H1 (cell line): ENCODE results near the gene RASD1. TPM values are rescaled to one million over a fixed set of nuclear protein-coding genes. Genes with fewer than 3 reads are reported as not detected.

Source experiments
- CTCF ChIA-PET: fragments of 300-600 bp; sonication (Branson Sonifier 250); formaldehyde crosslinking; loops from one replicate; lab custom pipeline; 2021; ENCODE audit not compliant: partially characterized antibody; lab: Charles Lee
- POLR2A ChIA-PET: fragments of 300-600 bp; sonication (Branson Sonifier 250); formaldehyde crosslinking; loops from one replicate; lab custom pipeline; 2021; ENCODE audit warnings: inconsistent platforms; ENCODE audit not compliant: partially characterized antibody; lab: Charles Lee
- DNase-seq, 2 experiments: peaks; one replicate each; pipeline versions ENCODE4 v3.0.0 to v3.0.0-alpha.2; 2010 to 2022; ENCODE audit warnings: low spot score in 2 of 2, low read depth in 1 of 2, mixed read lengths in 1 of 2
- FAIRE-seq: peaks from 2 replicates; lab custom pipeline; 2011; peaks lifted over from hg19 to GRCh38; lab: Jason Lieb, UNC
- H2AFZ ChIP-seq: 2 replicates; pipeline ENCODE4 v1.8.1; 2012; ENCODE audit warnings: low read length, inconsistent platforms
- H2AK5ac ChIP-seq: 2 replicates; pipeline ENCODE4 v1.6.1; 2013; ENCODE audit warnings: low read depth, low read length
- H2BK120ac ChIP-seq: replicated peaks from 2 replicates; pipeline ENCODE3; 2013; ENCODE audit warnings: low read depth, low read length, inconsistent platforms
- H2BK12ac ChIP-seq: 2 replicates; pipeline ENCODE4 v1.6.1; 2013; ENCODE audit warnings: low read depth, low read length
- H2BK15ac ChIP-seq: 2 replicates; pipeline ENCODE4 v1.6.1; 2013; ENCODE audit warnings: low read length
- H2BK20ac ChIP-seq: 2 replicates; pipeline ENCODE4 v1.6.1; 2013; ENCODE audit warnings: low read length
- H2BK5ac ChIP-seq: 2 replicates; pipeline ENCODE4 v1.6.1; 2013; ENCODE audit warnings: low read depth, low read length
- H3K14ac ChIP-seq: 2 replicates; pipeline ENCODE4 v1.6.1; 2013; ENCODE audit warnings: inconsistent platforms; ENCODE audit not compliant: insufficient read length
- H3K18ac ChIP-seq: 2 replicates; pipeline ENCODE4 v1.6.1; 2013; ENCODE audit warnings: low read length; ENCODE audit errors: extremely low read depth
- H3K23ac ChIP-seq: 2 replicates; pipeline ENCODE4 v1.6.1; 2013; ENCODE audit warnings: inconsistent platforms; ENCODE audit not compliant: insufficient read length
- H3K23me2 ChIP-seq: 2 replicates; pipeline ENCODE4 v1.6.1; 2013; ENCODE audit warnings: low read depth, low read length
- H3K27ac ChIP-seq: 2 replicates; pipeline ENCODE4 v1.6.1; 2011; ENCODE audit warnings: low read depth, low read length, inconsistent platforms
- H3K27me3 ChIP-seq, 4 experiments: replicated peaks in 1 of 4; 1 replicate in 1 of 4; 2 replicates in 3 of 4; pipeline versions ENCODE4 v1.6.1 to v1.8.1; 2011 to 2013; ENCODE audit warnings: low read length in 3 of 4, mild to moderate bottlenecking in 3 of 4, inconsistent platforms in 2 of 4, mixed read lengths in 2 of 4, moderate library complexity in 1 of 4; ENCODE audit not compliant: control insufficient read depth in 3 of 4, insufficient read depth in 3 of 4; ENCODE audit errors: extremely low read depth in 1 of 4
- H3K36me3 ChIP-seq, 4 experiments: 2 replicates each; pipeline versions ENCODE4 v1.6.1 to v1.8.1; 2011 to 2013; ENCODE audit warnings: mild to moderate bottlenecking in 4 of 4, low read length in 3 of 4, moderate library complexity in 2 of 4, control low read depth in 1 of 4, inconsistent platforms in 1 of 4; ENCODE audit not compliant: insufficient read depth in 4 of 4, control insufficient read depth in 2 of 4
- H3K4ac ChIP-seq: replicated peaks from 2 replicates; pipeline ENCODE3; 2013; ENCODE audit warnings: low read length, low read depth, mixed read lengths, inconsistent platforms; ENCODE audit not compliant: insufficient read length
- H3K4me1 ChIP-seq, 4 experiments: replicated peaks in 1 of 4; 1 replicate in 1 of 4; 2 replicates in 3 of 4; pipeline versions ENCODE4 v1.6.1 to v1.8.1; 2011 to 2013; ENCODE audit warnings: low read length in 3 of 4, inconsistent platforms in 2 of 4, mixed read lengths in 1 of 4; ENCODE audit not compliant: insufficient read depth in 4 of 4, control insufficient read depth in 3 of 4
- H3K4me2 ChIP-seq, 2 experiments: 2 replicates each; pipeline versions ENCODE4 v1.6.1 to v1.8.1; 2011 to 2013; ENCODE audit warnings: low read depth in 2 of 2, low read length in 2 of 2, control low read depth in 1 of 2, inconsistent platforms in 1 of 2, mild to moderate bottlenecking in 1 of 2; ENCODE audit not compliant: insufficient read depth in 1 of 2
- H3K4me3 ChIP-seq, 4 experiments: fragments of 200-600, 300-600 bp in 1 of 4; sonication (generic), shearing (Covaris generic), sonication (Bioruptor Twin) in 1 of 4; 2 replicates each; pipeline versions ENCODE4 v1.5.1 to v1.8.1; 2011 to 2016; ENCODE audit warnings: low read length in 4 of 4, low read depth in 3 of 4, control low read depth in 2 of 4, inconsistent platforms in 2 of 4, mild to moderate bottlenecking in 2 of 4, mixed read lengths in 1 of 4, moderate library complexity in 1 of 4; ENCODE audit not compliant: insufficient read depth in 2 of 4; ENCODE audit errors: extremely low read depth in 1 of 4
- H3K56ac ChIP-seq: replicated peaks from 2 replicates; pipeline ENCODE3; 2013; ENCODE audit warnings: low read depth, mild to moderate bottlenecking, mixed read lengths, low read length, inconsistent platforms; ENCODE audit not compliant: insufficient read length
- H3K79me1 ChIP-seq: 2 replicates; pipeline ENCODE4 v1.6.1; 2013; ENCODE audit warnings: low read depth, low read length, control low read depth
- H3K79me2 ChIP-seq, 2 experiments: 2 replicates each; pipeline versions ENCODE4 v1.6.1 to v1.8.1; 2012 to 2013; ENCODE audit warnings: low read length in 2 of 2, mild to moderate bottlenecking in 2 of 2, inconsistent platforms in 1 of 2; ENCODE audit not compliant: insufficient read depth in 2 of 2, control insufficient read depth in 1 of 2
- H3K9ac ChIP-seq, 4 experiments: replicated peaks in 1 of 4; 1 replicate in 1 of 4; 2 replicates in 3 of 4; pipeline versions ENCODE4 v1.6.1 to v1.8.1; 2011 to 2013; ENCODE audit warnings: low read depth in 3 of 4, low read length in 3 of 4, control low read depth in 2 of 4, mild to moderate bottlenecking in 2 of 4, moderate library complexity in 2 of 4, inconsistent platforms in 1 of 4; ENCODE audit errors: extremely low read depth in 1 of 4
- H3K9me3 ChIP-seq, 2 experiments: 2 replicates each; pipeline versions ENCODE4 v1.6.1 to v1.8.1; 2012 to 2013; ENCODE audit warnings: mild to moderate bottlenecking in 2 of 2, moderate library complexity in 2 of 2, control low read depth in 1 of 2, inconsistent platforms in 1 of 2, low read depth in 1 of 2, low read length in 1 of 2, mixed read lengths in 1 of 2; ENCODE audit not compliant: insufficient read depth in 2 of 2
- H4K20me1 ChIP-seq, 2 experiments: replicated peaks in 1 of 2; 2 replicates each; pipeline versions ENCODE3 to v1.8.1; 2011 to 2013; ENCODE audit warnings: inconsistent platforms in 2 of 2, low read length in 2 of 2, mild to moderate bottlenecking in 1 of 2; ENCODE audit not compliant: insufficient read depth in 2 of 2, control insufficient read depth in 1 of 2
- H4K5ac ChIP-seq: 2 replicates; pipeline ENCODE4 v1.6.1; 2013; ENCODE audit warnings: low read length, low read depth, mixed read lengths, inconsistent platforms; ENCODE audit not compliant: insufficient read length
- H4K8ac ChIP-seq: 2 replicates; pipeline ENCODE4 v1.8.0; 2013; ENCODE audit warnings: mild to moderate bottlenecking, moderate library complexity, low read length, inconsistent platforms; ENCODE audit not compliant: insufficient read depth; ENCODE audit errors: extremely low read depth
- H4K91ac ChIP-seq: replicated peaks from 2 replicates; pipeline ENCODE3; 2013; ENCODE audit warnings: low read length, mixed read lengths, inconsistent platforms; ENCODE audit not compliant: insufficient read length
- BACH1 ChIP-seq: IDR thresholded peaks from 2 replicates; pipeline ENCODE4 v1.6.1; 2012; ENCODE audit warnings: low read length, improper control_type of control experiment
- CTCF ChIP-seq, 3 experiments: IDR thresholded peaks; 1 replicate in 2 of 3; 2 replicates in 1 of 3; pipeline versions ENCODE4 v1.5.1 to v1.6.1; 2011; ENCODE audit warnings: low read length in 3 of 3, mild to moderate bottlenecking in 3 of 3, inconsistent platforms in 2 of 3, low read depth in 1 of 3, moderate library complexity in 1 of 3; ENCODE audit not compliant: insufficient read depth in 1 of 3; ENCODE audit errors: control extremely low read depth in 1 of 3
- WGBS, 2 experiments: shearing (Covaris generic) in 1 of 2; methylation state at CpG; one replicate each; pipeline versions ENCODE4 v1.1.6 to v1.1.7; 2013 to 2015; ENCODE audit warnings: low lambda C conversion rate in 2 of 2, mixed read lengths in 2 of 2, inconsistent platforms in 1 of 2, low coverage in 1 of 2, missing lambda C conversion rate in 1 of 2; ENCODE audit not compliant: insufficient replicate concordance in 2 of 2, insufficient coverage in 1 of 2, insufficient read length in 1 of 2; ENCODE audit errors: extremely low coverage in 1 of 2, missing lambda C conversion rate in 1 of 2; 5-methylcytosine and 5-hydroxymethylcytosine counted together
- polyA plus RNA-seq, 7 experiments: library from polyadenylated mRNA; depleted of rRNA in 3 of 7; stranded (reverse) in 5 of 7; unstranded in 2 of 7; fragments of >200 nt in 5 of 7; fragments of 200-250 nt in 2 of 7; gene quantifications; 1 replicate in 5 of 7; 2 replicates in 1 of 7; 4 replicates in 1 of 7; pipeline versions ENCODE4 v1.2.1 to v1.2.3, GENCODE V29; 2011 to 2013; ENCODE audit warnings: missing spikeins in 2 of 7, mixed read lengths in 2 of 7
- total RNA-seq: library from RNA; stranded (reverse); fragmentation: NEBNext Ultra II Directional; extraction: Animal tissue kit (Norgen Biotek cat#: 25700); gene quantifications from 2 replicates; pipeline ENCODE4 v1.2.1, GENCODE V29; 2021

The RASD1 gene
- total and polyA plus RNA-seq, 2 of the 8 experiments (the other 6 are each of a cell fraction or from before 2014, with no cell fraction given) = 2.3 to 2.6 TPM

DNA sequence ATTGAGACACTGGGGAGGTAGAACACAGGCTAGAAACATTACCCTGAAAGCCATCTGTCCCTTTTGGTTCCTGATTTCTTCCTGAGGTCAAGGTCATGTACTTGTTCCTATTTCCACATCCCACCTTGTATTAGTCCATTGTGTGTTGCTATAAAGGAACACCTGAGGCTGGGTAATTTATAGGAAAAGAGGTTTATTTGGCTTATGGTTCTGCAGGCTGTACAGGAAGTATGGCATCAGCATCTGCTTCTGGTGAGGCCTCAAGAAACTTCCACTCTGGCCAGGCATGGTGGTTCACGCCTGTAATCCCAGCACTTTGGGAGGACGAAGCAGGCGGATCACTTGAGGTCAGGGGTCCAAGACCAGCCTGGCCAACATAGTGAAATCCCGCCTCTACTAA, 26.8 kb downstream of the RASD1 start:
- no peak overlapping the region for H2AFZ ChIP-seq
- DNase-seq (no peak), FAIRE-seq (no peak)
- no peaks in the 10 kb centered on the region for H4K20me1 ChIP-seq
- ChIA-PET POLR2A (no interaction called here), CTCF (interaction anchor here (0.8 to 1.0 kb wide), 2 partner anchors 69 to 200 kb away, joined by 3 read pairs; no protein-coding TSS in a partner anchor)
- no peak overlapping the region for H3K4ac ChIP-seq
- H3K79me1 ChIP-seq = no peaks in the 10 kb centered on the region
- no peak overlapping the region for H3K4me2 ChIP-seq
- H3K4me3 ChIP-seq = no peak overlapping the region
- H2BK15ac ChIP-seq = no peak overlapping the region
- no peak overlapping the region for H2AK5ac ChIP-seq
- H4K5ac ChIP-seq = no peak overlapping the region
- WGBS, 2 experiments = 86% methylated on average over 4 of the region's 4 CpGs; no CpG with 5 or more reads in 1 of the 2 experiments
- H4K91ac ChIP-seq = no peak overlapping the region
- no peak overlapping the region for H2BK120ac ChIP-seq
- no peaks in the 10 kb centered on the region for H3K9me3 ChIP-seq
- H3K36me3 ChIP-seq = no peaks in the 10 kb centered on the region
- no peaks in the 10 kb centered on the region; a peak in 2 of 7 replicates for H3K27me3 ChIP-seq
- H3K27ac ChIP-seq = no peak overlapping the region
- H3K9ac ChIP-seq = no peak overlapping the region
- no peaks in the 10 kb centered on the region for H3K79me2 ChIP-seq
- H2BK20ac ChIP-seq = no peak overlapping the region
- H2BK5ac ChIP-seq = no peak overlapping the region
- TF ChIP-seq BACH1 (no peak), CTCF (IDR thresholded peaks at IDR 0.05; ENCODE audit: control extremely low read depth in 1 of 3, insufficient read depth in 1 of 3, low read depth in 1 of 3, low read length in 3 of 3) (no peak)
- TF ChIP-seq, all 59 proteins: peak for 0
- no peak overlapping the region for H4K8ac ChIP-seq
- H3K23ac ChIP-seq = no peak overlapping the region
- H3K23me2 ChIP-seq = no peaks in the 10 kb centered on the region; the same call in 1 of the 2 replicates
- no peaks in the 10 kb centered on the region for H3K4me1 ChIP-seq
- H2BK12ac ChIP-seq = no peak overlapping the region
- H3K18ac ChIP-seq = no peak overlapping the region
- no peak overlapping the region for H3K14ac ChIP-seq
- H3K56ac ChIP-seq = no peak overlapping the region
